ENCODE results near the gene BCL7B.
"Not testable (repeated sequence)": the region's sequence is repeated elsewhere in the genome, so short reads cannot be mapped to it uniquely, and the experiment has no call there.

BCL7B gene

DNA sequence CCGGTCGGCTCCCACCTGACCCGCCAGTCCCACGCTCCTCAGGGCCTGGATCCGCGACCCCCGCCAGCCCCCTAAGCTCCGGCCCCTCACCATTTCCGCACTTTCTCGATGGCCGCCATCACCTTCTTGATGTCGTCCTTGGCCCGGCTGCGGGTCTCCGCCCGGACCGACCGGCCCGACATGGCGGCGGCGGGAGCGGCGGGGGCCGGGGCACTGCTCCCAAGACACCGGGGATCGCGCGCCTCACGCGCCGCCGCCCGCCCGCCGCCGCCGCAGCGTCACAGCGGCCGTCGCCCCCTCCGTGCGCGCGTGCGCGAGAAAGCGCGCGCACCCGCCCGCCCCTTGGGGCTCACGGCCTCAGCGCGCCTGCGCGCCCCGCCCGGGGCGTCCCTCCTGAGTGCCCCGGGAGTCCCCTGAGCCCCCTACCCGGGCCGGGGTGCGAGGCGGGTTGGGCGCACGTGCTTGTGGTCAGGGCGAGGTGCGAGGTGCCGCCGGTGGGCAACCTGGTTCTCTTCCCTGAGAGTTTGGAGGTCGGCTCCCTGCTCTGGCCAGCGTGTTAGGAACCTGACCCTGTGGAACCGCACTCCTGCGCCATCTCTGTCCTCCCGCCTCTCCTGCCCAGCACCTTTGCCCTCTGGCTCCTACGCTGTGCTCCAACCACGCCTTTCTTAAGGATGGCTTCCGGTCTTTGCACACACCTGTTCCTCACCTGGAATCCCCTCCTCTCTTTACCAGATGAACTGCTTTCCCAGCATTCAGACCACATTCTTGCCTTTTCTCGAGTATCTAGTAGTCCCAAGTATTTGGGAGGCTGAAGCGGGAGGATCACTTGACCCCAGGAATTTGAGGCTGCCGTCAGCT is at the start of gene BCL7B:
TSS of gene BCL7B (minus strand) at position 294 of the 861 bp plus-strand sequence. CDS start at position 182, 112 bp downstream.
- peak; percentile 70 for DNase-seq (ENCODE audit: low read depth)

DNA sequence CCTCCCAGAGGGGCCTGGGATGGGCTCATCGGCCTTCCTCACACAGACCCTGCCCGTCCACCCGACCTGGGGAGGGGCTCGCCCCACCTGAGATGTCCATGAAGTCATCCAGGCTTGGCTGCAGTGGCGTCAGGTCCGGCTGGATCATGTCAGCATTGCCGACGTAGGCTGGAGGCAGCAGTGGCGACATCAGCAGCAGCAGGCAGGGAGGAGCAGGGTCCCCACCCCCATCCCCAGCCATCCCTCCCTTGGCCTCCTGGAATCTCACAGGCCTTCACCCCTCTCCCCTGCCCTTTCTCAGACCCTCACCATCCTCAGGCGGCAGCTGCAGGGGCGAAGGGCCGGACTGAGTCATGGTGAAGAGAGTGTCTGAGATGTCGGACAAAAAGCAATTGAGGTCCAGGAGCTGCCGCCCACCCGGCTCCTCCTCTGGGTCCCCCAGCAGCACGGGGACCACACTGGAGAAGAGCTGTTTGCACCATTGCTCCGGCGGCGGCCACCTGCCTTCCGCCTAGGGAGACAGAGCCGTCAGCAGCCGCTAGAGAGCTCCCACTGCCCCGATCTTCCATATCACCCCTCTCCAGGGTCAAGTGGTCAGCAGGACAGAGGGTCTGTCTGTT is 48.2 kb upstream of the BCL7B start:
- no peak for DNase-seq (ENCODE audit: low read depth)

DNA sequence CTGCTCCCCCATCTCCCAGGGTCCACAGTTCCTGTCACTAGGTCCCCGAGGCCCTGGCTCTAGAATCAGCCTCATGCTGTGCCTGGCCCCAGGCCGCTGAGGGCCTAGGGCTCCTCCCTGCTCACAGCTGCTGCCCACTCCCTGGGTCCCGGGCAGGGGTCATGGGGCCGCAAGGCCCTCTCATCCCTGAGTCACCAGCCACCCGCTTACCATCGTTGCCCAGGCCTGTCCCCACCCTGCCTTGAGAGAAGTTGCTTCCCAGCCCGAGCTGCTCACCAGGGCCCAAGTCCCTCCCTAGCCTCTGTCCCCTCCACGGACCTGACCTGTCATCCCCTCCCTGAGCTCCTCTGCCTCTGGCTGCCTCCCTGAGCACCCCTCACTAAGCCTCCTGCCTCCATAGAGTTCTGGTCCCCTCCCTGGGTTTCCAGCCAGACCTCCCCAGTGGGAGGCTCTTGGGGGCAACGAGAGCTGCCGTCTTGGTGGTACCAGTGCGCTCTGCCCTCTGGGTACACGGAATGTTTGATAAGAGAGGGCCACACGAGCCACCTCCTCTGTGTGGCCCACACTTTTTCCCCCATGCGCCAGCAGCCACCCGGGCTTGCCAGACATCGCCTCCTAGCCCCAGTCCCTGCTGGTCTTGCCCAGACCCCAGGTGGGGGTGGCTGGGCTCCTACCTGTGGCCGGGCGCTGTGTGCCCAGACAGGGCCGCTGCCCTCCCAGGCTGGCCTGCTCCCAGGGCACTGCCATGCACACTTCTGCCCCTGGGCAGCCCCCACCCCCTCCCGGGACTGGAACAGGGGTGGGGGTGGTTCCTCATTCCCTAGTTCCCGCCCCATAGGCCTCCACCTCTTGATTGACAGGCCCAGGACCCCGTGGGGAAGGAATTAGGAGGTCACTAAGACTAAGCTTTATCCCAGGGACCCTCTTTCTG is 45.5 kb upstream of the BCL7B start:
- no peak for DNase-seq (ENCODE audit: low read depth)

DNA sequence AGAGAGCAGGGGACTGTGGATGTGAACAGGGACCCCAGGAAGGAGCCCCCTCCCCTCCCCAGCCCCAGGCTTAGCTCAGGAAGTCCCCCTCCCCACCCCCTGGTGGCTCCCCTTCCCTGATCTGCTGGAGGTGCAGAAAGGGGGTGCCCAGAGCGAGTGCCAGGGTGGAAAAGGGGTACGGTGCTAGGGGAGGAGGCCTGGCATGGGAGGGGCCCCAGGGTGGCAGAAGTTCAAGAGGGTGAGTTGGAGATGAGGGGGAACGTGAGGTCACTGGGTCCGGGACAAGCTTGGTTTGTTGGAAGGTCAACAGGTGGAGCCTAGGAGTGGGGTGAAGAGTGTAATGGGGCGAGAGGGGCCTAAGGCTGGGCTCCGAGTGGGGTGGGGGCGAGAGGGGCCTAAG is 42.4 kb upstream of the BCL7B start:
- no peak for DNase-seq (ENCODE audit: low read depth)

DNA sequence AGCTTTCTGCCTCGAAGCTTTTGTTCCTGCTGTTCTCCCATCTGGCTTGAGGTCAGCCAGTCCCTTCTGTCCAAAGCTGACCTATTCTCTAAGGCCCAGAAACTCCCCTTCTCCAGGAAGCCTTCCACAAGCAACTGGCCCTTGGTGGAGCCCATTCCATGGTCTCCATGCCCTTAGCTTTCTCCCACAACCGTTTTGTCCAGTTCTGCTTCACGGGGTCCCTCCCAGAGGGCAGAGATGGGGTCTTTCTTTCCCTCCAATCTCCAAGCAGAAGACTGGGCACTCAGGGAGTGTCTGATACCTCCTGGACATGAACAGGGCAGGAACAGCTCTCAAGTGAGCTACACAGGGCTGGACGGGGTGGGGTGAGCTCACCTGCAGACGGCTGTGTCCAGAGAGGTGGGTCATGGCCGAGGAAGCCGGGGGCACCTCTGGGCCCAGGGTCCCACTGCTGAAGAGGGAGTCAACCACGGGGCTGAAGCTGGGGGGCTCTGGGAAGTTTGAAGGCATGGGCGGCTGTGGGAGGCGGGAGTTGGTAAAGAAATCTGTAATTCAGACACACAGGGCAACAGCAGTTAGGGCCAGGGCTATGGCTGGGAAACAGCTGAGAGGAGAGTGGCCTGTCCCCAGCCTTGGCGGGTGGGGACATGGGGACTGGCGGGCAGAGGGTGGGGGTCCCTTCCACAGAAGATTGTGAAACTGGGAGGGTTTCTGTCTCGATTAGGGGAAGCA is 41.8 kb upstream of the BCL7B start:
- no peak for DNase-seq (ENCODE audit: low read depth)

DNA sequence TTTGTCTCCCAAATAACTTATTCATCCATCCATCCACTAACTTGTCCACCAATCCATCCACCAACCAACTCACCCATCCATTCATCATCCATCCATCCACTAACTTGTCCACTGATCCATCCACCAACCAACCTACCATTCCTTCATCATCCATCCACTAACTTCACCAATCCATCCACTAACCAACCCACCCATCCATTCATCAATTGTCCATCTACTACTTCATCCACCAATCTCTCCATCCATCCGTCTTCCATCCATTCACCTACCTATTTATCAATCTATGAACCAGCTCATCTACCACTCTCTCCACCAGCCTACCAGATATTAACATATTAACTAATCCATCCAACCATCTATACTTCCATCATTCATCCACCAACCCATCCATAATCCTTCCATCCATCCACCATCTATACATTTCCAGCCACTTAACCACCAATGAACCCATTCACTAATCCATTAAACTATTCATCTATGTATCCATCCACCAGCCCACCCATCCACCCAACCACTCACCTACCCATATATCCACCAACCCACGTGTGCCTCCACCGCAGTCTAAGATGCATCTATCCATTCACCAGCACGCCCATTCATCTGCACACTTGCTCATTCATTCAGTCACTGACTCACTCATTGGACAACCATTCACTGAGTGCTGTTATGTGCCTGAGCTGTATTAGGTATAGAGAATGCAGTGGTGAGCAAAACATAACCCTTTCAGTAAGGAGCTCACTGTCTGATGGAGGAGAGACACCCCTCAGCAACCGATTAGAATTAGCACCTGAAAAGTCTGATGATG is 40.7 kb upstream of the BCL7B start:
- DNase-seq (ENCODE audit: low read depth), result no peak

DNA sequence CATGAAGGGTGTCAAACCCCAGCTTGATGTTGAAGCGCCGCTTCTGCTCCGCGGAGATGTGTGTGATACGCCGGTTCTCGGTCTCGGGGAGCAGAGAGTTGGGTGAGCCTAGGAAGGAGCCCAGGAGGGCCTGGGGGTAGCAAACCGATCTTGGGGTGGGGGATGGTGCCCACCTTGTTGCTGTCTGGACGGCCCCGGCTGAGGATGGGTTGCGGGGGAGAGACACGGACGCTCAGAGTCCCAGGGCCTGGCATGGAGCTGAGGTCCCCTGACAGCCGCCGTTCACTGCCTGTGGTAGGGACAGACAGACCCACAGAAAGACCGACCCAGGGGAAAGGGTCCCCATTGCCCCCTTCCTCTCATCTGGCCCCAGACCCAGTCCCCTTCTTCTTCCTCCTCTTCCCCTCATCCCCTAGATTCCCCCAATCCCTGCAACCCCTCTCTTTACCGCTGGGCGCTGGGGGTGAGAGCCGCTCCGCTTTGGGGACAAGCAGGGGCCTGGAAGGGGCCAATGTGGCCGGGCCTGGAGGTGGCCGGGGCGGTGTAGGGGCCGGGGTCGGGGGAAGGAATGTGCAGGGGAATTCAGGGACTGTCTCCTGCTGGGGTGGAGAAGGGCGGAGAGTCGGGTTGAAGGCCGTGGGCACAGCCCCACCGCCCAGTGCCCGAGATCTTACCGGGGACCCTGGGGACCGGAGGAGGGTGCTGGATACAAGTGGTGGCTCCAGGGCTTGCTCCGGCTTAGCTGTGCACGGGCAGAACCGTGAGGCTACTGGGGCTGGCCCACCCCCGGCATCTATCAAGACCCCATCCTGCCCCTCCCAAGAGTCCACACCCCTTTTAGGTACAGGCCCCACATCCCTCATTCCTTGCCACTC is 38.9 kb upstream of the BCL7B start:
- no peak for DNase-seq (ENCODE audit: low read depth)

DNA sequence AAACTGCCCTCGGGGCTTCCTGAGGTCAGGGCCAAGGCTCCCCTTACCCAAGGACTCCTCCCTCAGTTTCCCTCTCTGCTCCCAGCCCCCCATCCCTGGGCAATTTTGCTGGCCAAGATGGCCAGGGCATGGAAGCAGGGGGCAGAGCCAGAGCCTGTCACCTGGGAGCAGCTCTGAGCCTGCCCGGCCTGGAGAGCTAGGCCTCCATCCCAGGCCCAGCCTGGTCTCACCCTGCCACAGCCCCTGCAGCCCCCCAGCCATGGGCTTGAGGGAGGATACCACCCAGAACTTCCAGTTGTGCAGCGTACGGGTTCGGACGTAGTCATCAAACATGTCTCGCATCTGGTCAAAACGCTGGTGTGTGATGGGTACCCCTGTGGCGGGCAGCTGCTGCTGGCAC is 37.9 kb upstream of the BCL7B start:
- no peak for DNase-seq (ENCODE audit: low read depth)

DNA sequence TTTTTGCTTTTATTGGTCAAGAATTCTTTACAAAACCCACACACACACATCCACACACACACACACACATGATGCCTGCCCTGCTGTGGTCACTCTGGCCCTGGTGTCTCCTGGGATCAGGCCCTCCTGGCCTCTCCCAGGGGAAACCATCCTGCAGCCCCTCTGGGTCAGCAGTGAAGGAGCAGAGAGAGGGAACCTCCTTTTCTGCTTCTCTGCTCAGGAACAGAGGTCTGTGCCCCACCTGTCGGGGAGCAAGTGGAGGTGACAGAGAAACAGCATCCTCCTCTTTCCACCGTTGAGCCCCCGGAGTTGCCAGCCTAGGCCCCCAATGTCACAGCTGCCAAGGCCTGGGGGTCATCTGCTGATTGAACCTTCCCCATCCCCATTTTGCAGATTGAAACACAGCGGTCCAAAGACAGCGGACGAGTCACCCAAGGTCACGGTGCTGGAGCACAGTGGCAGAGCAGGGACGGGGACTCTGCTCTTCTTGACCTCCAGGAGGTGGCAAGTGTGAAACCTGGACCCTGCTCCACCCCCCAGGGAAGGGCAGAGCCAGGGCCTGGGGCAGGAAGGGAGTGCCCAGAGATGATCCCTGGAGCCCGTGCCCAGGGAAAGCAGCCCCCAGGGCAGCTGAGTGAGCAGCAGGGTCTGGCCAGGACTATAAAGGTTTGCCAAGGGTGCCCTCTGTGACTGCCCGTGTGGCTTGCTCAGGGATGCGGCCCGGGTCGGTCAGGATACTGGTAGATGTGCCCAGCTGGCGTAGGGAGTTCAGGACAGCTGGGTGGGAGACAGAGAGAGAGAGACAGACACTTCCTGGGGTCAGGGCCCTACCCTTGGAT is 35.9 kb upstream of the BCL7B start:
- no peak for DNase-seq (ENCODE audit: low read depth)

DNA sequence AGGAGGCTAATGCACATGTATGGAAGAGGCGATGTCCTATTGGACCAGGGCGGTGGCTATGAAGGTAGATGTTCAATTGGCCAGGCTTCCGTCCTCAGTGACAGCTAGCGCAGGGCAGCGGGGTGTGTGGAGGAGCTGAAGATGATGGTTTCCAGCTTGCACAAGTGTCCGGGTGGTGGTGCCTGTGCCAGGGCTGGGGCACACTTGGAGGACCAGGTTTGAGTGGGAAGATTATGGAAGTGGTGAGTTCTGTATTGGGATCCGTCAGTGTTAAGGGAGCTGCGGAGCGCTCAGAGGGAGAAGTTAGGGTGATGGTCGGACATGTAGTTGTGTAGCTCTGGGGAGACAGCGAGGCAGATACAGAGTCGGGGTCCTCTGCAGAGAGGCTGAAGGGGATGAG is 29.4 kb upstream of the BCL7B start:
- no peak for DNase-seq (ENCODE audit: low read depth)

DNA sequence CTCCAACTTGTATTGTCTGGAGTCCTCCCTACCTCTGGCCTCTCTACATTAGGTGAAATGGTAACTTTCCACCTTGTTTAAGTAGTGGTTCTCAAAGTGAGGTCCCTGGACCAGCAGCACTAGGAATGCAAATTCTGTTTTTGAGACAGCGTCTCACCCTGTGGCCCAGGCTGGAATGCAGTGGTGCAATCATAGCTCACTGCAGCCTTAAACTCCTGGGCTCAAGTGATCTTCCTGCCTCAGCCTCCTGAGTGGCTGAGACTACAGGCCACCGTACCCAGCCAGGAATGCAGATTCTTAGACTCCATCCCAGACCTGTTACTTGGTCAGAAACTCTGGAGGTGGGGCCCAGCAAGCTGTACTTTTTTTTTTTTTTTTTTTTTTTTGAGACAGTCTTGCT is 27.7 kb upstream of the BCL7B start:
- no peak for DNase-seq (ENCODE audit: low read depth)

DNA sequence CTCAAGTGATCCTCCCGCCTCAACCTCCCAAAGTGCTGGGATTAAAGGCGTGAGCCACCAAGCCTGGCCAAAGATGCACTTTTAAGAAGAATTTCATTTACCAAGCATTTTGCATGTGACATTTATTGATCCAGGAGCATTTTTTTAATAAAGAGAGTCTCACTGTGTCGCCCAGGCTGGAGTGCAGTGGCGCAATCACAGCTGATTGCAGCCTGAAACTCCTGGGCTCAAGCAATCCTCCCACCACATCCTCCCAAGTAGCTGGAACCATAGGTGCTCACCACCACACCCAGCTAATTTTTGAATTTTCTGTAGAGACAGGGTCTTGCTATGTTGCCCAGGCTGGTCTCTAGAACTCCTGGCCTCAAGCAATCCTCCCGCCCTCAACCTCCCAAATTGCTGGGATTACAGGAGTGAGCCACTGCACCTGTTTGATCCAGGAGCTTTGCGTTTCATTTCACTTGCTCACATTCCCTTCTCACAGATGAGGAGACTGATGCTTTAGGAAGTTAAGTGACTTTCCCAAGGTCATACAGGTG is 25.2 kb upstream of the BCL7B start:
- DNase-seq (ENCODE audit: low read depth), result no peak

DNA sequence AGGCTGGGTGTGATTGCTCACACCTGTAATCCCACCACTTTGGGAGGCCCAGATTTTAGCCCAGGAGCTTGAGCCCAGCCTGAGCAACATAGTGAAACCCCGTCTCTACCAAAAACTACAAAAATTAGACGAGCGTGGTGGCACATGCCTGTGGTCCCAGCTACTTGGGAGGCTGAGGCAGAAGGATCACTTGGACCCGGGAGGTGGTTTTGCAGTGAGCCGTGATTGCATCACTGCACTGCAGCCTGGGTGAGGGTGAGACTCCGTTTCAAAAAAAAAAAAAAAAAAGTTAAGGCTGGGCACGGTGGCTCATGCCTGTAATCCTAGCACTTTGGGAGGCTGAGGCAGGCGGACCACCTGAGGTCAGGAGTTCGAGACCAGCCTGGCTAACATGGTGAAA is 23.5 kb upstream of the BCL7B start:
- DNase-seq (ENCODE audit: low read depth), result not testable (repeated sequence)

DNA sequence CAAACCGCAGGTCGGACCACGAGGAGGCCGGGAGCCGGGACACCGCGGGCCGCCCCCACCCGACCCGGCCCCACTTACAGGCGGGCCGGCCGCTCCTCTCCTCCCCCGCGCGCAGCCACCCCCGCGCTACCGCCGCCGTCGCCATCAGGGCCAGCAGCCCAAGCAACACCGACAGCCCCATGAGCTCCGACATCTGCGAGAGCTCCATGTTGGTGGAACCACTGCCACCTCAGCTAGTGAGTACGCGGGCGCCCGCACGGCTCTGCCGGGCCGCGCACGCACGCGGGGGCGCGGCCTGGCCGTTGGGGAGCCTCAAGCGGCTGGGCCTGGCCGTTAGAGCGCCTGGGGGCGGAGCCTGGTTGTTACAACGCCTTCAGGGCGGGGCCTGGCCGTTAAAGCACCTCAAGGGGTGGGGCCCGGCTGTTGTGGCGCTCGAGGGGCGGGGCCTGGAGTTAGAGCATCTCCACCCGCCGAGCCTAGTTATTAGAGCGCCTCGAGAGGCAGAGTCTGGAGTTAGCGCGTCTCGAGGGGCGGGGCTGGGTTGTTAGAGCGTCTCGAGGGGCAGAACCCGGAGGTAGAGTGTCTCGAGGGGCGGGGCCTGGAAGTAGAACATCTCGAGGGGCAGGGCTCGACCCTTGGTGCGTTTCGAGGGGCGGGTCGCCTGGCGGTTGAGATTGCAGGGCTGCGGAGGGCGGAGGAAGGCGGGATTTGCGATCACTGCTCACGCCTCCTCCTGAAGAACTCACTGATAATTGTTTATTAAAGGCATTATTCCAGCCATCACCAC is 21.0 kb upstream of the BCL7B start, which contains the start of gene TBL2:
TSS of gene TBL2 (minus strand) at position 238 of the 787 bp plus-strand sequence. CDS start at position 208, 30 bp downstream.
- peak; percentile 97 for DNase-seq (ENCODE audit: low read depth)

DNA sequence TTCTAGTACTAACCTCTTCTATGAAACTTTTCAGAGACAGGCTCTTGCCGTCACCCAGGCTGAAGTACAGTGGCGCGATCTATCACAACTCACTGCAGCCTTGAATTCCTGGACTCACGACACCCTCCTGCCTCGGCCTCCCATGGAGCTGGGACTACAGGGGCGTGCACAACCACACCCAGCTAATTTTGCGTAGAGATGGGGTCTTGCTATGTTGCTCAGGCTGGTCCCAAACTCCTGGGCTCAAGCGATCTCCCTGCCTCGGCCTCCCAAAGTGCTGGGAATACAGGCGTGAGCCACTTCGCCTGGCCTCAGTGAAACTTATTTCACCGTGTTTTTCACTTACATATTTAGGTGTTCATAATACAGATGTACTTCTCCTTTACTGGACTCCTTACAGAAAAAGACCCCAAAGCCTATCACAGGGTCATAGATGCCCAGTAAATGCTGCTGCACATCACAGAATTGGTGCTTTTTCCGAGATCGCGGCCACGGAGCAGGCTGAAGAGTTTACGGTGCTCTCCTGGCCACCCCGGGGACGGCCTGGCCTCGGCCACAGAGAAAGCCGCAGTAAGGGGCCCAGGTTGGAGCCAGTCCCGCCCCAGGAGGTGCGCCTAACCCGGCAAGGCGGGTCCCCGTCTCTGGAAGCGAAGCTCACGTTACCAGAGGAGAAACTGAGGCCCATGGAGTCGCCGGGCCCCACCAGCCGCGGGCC is 20.3 kb upstream of the BCL7B start:
- no peak for DNase-seq (ENCODE audit: low read depth)

DNA sequence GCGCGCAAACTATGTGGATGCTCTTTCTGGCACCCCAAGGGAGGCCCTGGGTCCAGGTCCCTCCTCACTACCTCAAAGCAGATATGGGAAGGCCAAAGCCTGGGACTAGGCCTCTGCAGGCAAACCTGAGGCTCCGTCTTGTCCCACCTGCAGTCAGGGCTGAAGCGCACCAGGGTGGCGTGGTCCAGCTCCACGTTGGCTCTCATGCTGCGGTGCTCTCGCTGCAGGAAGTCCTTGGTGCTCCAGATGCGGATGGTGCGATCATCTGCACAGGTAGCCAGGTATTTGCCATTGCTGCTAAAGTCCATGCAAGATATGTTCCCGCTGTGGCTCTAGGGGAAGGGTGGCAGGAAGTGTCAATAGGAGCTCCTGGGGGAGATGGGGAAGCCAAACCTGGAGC is 16.3 kb upstream of the BCL7B start:
- no peak for DNase-seq (ENCODE audit: low read depth)

DNA sequence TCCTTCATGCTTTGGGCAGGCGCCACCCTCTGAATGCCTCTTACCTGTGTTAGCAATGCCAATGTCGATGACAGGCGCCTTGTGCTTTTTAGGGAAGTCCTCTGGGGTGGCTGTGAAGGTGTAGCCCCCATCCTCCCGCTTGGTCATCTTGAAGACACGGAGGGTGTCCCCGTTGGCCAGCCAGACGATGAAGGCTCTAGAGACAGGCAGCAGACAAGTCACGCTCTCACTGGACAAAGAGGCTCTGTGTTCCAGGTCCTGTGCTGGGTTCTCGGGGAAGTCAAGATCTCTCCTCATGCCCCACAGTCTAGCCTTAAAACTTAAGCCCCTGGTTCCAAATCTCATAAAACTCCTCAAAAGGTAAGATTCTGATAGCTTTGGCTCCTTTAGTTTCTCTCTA is 15.8 kb upstream of the BCL7B start:
- no peak for DNase-seq (ENCODE audit: low read depth)
